GM12891 (cell line): ENCODE data around the gene MACO1.

ENCODE experiments used
- POLR2A ChIP-seq: IDR thresholded peaks from 2 replicates; pipeline ENCODE4 v1.6.1; 2011; ENCODE audit warnings: low read depth, low read length, control low read depth
- SPI1 ChIP-seq: IDR thresholded peaks from 2 replicates; pipeline ENCODE4 v1.6.1; 2011; ENCODE audit warnings: low read depth, low read length, control low read depth

GRCh38 chr1:25392841-25393240 is 37.9 kb upstream of the MACO1 start:
- no peak for TF ChIP-seq POLR2A
- no peak for TF ChIP-seq SPI1
